T-helper 9 cell (primary cell): Measurements from ENCODE around the gene MPP7.

ENCODE experiments used
- DNase-seq: peaks from one replicate; pipeline ENCODE4 v3.0.0-alpha.2; 2020

MPP7 gene

GRCh38 chr10:28263136-28263857, 39.6 kb downstream of the MPP7 start:
- DNase-seq: no peak

GRCh38 chr10:28256776-28257175, 46.1 kb downstream of the MPP7 start:
- no peak for DNase-seq

GRCh38 chr10:28254290-28254985, 48.4 kb downstream of the MPP7 start:
- no peak for DNase-seq

GRCh38 chr10:28253169-28253785, 49.6 kb downstream of the MPP7 start:
- no peak for DNase-seq
